Spinal cord (tissue), 10 donors: ENCODE data around the gene TGFBRAP1. TPM values are rescaled to one million over a fixed set of nuclear protein-coding genes. Genes with fewer than 3 reads are reported as not detected.

Experiments used
- DNase-seq, 6 donors: peaks; one replicate each; pipeline versions ENCODE4 v3.0.0 to v3.0.0-alpha.2; 2013 to 2015; ENCODE audit warnings: low spot score in 6 of 6, low read depth in 4 of 6
- H3K27ac ChIP-seq: one replicate; pipeline ENCODE4 v1.5.1; 2013; ENCODE audit warnings: low read depth, low read length, control low read depth
- H3K27me3 ChIP-seq: one replicate; pipeline ENCODE4 v1.6.1; 2013; ENCODE audit warnings: low read length; ENCODE audit not compliant: control insufficient read depth, insufficient read depth
- H3K36me3 ChIP-seq: one replicate; pipeline ENCODE4 v1.6.1; 2013; ENCODE audit warnings: low read length; ENCODE audit not compliant: control insufficient read depth, insufficient read depth
- H3K4me1 ChIP-seq: one replicate; pipeline ENCODE4 v1.6.1; 2013; ENCODE audit warnings: low read length; ENCODE audit not compliant: control insufficient read depth, insufficient read depth
- H3K4me3 ChIP-seq: one replicate; pipeline ENCODE4 v1.5.1; 2013; ENCODE audit warnings: low read depth, low read length, control low read depth
- H3K9me3 ChIP-seq: one replicate; pipeline ENCODE4 v1.6.1; 2013; ENCODE audit warnings: low read length; ENCODE audit not compliant: control insufficient read depth, insufficient read depth
- WGBS: methylation state at CpG from one replicate; pipeline ENCODE4 v1.1.5; 2013; ENCODE audit warnings: missing lambda C conversion rate; ENCODE audit not compliant: insufficient coverage; 5-methylcytosine and 5-hydroxymethylcytosine counted together
- polyA plus RNA-seq, 2 donors: library from polyadenylated mRNA; unstranded; fragments of 120-200 nt; gene quantifications; one replicate each; pipeline ENCODE4 v1.2.1, GENCODE V29; 2013; ENCODE audit not compliant: insufficient read length in 2 of 2
- total RNA-seq, 2 donors: library from RNA; depleted of rRNA in 1 of 2; stranded (reverse); fragments of 120-200 nt in 1 of 2; fragments of >200 nt in 1 of 2; gene quantifications; one replicate each; pipeline versions ENCODE4 v1.2.3 to v1.2.4, GENCODE V29; 2013 to 2014
- donor health status: healthy.

Gene TGFBRAP1
- total and polyA plus RNA-seq, 4 donors: 14.7 to 18.9 (median 17.8) TPM

DNA sequence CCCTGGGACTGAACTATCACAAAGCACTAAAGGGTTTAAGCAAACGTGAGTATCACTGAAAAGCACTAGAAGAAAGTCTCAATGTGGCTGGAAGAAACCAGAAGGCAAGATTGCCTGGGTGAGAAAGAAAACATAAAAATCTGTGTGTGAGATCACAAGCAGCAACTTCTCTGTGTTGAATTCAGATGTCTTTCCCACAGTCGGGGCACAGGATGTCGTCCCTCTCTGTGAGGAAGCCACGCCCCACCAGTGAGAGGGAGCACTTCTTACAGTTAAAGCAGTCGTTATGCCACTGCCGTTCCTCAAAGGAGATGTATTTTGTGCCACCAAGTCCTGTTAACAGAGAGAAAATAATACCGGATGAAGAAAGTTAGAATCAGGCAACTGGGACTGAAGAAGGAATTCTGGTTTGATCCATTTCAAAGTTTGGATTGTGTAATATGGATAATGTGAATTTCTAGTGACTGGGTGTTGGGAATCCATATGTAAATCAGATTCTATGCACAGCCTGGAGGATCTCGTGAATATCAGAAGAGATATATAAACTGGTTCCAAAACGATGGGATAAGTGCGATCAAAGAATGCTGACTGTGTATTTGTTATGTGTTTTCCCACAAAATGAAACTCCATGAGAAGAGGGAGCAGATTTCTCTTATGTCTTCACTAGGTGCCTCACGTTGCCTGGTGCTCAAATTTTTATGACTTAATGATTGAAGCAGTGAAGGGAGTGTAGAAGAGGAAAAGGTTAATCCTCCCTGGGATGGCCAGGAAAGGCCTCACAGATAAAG, 31.8 kb upstream of the TGFBRAP1 start:
- Histone ChIP-seq H3K9me3 (peaks cover under 1% of the 10 kb centered on the region), H3K36me3 (peaks cover 9% of the 10 kb centered on the region), H3K27me3 (no peaks in the 10 kb centered on the region), H3K4me1 (peaks cover 7% of the 10 kb centered on the region), H3K4me3 (no peak overlapping the region), H3K27ac (no peak overlapping the region)
- 79% methylated on average over 11 of the region's 11 CpGs for WGBS
- no peak for DNase-seq

DNA sequence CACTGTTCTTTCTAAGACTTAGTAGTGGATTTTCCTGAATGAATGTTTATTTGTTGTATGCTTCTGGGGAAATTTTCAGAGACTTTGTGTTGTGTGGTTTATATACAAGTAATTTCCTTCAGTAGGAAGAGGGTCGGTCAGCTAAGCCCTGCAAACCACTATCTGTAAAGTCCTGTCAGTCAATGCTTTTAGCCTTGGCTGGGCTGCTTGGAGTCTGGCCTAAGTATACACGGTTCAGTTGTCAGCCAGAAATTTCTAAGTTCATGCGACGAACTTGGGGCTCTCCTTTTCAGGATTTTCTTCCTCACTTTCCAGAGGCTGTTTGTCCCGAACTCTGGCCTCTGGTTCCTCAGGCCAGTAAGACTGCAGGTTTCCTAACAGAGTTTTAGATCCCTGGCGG, 29.1 kb upstream of the TGFBRAP1 start:
- no peak for DNase-seq
- Histone ChIP-seq H3K9me3 (peaks cover 2% of the 10 kb centered on the region), H3K27ac (no peak overlapping the region), H3K36me3 (peaks cover 17% of the 10 kb centered on the region), H3K27me3 (no peaks in the 10 kb centered on the region), H3K4me1 (peaks cover 6% of the 10 kb centered on the region), H3K4me3 (no peak overlapping the region)
- 85% methylated on average over 6 of the region's 6 CpGs for WGBS

DNA sequence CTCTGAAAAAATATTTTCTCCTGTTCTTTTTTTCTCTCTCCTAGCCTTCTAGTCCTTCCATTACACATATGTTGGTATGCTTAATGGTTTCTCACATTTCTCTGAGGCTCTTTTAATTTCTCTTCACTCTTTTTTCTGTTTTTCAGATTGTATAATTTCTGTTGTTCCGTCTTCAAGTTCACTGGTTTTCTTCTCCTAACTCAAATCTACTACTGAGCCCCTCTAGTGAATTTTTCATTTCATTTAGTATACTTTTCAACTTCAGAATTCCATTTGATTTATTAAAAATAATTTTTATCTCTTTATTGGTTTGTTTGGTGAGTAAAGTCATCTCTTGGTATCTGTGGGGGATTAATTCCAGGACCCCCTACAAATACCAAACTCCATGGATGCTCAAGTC, 27.6 kb upstream of the TGFBRAP1 start:
- H3K4me3 ChIP-seq: no peak overlapping the region
- H3K36me3 ChIP-seq: peaks cover 17% of the 10 kb centered on the region
- no peak for DNase-seq
- H3K9me3 ChIP-seq: peaks cover 2% of the 10 kb centered on the region
- no peak overlapping the region for H3K27ac ChIP-seq
- no peaks in the 10 kb centered on the region for H3K4me1 ChIP-seq
- WGBS: no CpG with 5 or more reads among the region's 1 CpG
- no peaks in the 10 kb centered on the region for H3K27me3 ChIP-seq

DNA sequence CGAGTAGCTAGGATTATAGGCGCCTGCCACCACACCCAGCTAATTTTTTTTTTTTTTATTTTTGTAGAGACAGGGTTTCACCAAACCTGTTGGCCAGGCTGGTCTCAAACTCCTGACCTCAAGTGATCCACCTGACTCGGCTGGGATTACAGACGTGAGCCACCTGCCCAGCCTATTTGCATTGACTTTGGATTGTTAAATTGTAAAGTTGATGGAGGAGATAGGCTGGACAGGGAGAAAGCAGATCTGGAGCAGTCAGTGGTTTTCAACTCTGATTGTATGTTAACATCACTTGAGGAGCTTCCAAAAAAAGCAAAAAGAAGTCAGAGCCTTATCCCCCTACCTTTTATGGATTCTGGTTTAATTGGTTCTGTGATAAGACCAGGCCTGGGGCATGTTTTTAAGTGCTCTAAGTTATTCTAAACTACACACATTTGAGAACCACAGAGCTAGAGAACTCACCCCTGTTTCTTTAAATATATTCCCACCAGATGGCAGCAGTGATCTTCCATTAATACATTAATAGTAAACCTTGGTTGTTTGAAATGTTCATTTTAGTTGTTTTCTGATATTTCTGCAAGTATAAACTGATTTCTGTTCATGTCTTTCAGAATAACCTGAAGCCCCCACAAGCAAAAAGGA, 15.3 kb upstream of the TGFBRAP1 start:
- Histone ChIP-seq H3K4me3 (no peak overlapping the region), H3K27me3 (no peaks in the 10 kb centered on the region), H3K4me1 (no peaks in the 10 kb centered on the region), H3K27ac (no peak overlapping the region), H3K9me3 (no peaks in the 10 kb centered on the region), H3K36me3 (peaks cover 15% of the 10 kb centered on the region)
- 89% methylated on average over 2 of the region's 4 CpGs for WGBS
- peak in 2 of 6 donors; percentile 68 to 84 for DNase-seq

- WGBS: no CpG with 5 or more reads among the region's 4 CpGs
Measured at GRCh38 chr2:105339414-105339813, 9.9 kb upstream of the TGFBRAP1 start.

GRCh38 chr2:105338020-105338385, 8.5 kb upstream of the TGFBRAP1 start:
- Histone ChIP-seq H3K4me3 (peak overlapping the region; percentile 95), H3K27ac (peak overlapping the region; percentile 97), H3K4me1 (peaks cover 12% of the 10 kb centered on the region), H3K27me3 (no peaks in the 10 kb centered on the region), H3K36me3 (peaks cover 6% of the 10 kb centered on the region), H3K9me3 (no peaks in the 10 kb centered on the region)
- no peak for DNase-seq
- 0% methylated on average over 2 of the region's 5 CpGs for WGBS

More at GRCh38 chr2:105339414-105339813, 9.9 kb upstream of the TGFBRAP1 start:
- peaks cover 12% of the 10 kb centered on the region for H3K4me1 ChIP-seq
- no peak overlapping the region for H3K4me3 ChIP-seq
- H3K27ac ChIP-seq: no peak overlapping the region
- no peaks in the 10 kb centered on the region for H3K9me3 ChIP-seq
- no peak for DNase-seq
- peaks cover 4% of the 10 kb centered on the region for H3K36me3 ChIP-seq
- H3K27me3 ChIP-seq: no peaks in the 10 kb centered on the region

DNA sequence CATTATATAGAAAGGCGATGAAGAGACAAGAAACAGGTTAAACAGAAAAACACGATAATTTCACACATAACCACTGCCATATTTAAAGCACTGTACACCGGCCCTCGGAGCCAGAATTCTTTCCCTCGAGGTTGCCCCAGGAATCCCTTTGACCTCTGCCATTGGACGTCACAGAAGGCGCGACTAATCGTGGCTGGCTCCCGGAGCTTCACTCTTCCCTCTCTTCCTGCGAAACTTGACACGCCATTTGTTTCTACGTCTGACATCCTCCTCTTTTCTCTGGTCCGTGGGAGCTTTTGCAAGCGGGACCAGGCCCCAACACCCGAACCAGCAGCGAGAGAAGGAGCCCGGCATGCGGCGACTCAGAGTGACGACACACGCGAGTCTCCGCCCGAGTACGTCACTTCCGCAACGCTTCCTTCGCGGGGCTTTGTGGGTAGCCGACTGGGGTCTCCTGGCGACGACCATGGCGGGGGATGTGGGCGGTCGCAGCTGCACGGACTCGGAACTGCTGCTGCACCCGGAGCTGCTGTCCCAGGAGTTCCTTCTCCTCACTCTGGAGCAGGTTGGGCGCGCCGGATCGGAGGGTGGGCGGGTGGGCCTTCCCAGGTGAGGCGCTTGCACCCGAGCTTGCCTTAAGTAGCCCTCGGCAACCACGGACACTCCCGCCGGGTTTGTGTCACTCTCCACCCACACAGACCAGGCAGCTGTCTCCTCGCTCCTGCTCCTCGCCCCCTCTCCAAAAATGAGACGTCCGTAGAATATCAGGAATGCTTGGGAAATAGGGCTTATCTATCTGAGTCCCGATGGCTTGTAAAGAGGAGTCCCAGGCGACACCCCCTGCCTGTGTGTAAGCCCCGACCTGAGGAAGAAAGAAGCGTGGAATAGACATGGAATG, 7.8 kb upstream of the TGFBRAP1 start, which contains the start of gene C2orf49:
C2orf49 (plus strand) TSS at position 419 of the 898 bp plus-strand sequence; CDS start at position 467, 48 bp downstream.
- peak within 1 kb of the TSS; percentile 97 for H3K27ac ChIP-seq
- no peaks in the 10 kb centered on the region for H3K27me3 ChIP-seq
- H3K4me3 ChIP-seq: peak within 1 kb of the TSS; percentile 95
- H3K36me3 ChIP-seq: peaks cover 6% of the 10 kb centered on the region
- H3K4me1 ChIP-seq: peaks cover 12% of the 10 kb centered on the region
- H3K9me3 ChIP-seq: no peaks in the 10 kb centered on the region
- DNase-seq: peak; percentile 89 to 98 (median 94)
- WGBS: under 1% methylated on average over 47 of the region's 58 CpGs

- no peaks in the 10 kb centered on the region for H3K27me3 ChIP-seq
- peak overlapping the region; percentile 97 for H3K27ac ChIP-seq
- H3K9me3 ChIP-seq: no peaks in the 10 kb centered on the region
- no peak for DNase-seq
- H3K36me3 ChIP-seq: peaks cover 3% of the 10 kb centered on the region
- WGBS: no CpG with 5 or more reads among the region's 7 CpGs
- peaks cover 12% of the 10 kb centered on the region for H3K4me1 ChIP-seq
- peak overlapping the region; percentile 95 for H3K4me3 ChIP-seq
Measured at GRCh38 chr2:105336786-105337121, 7.2 kb upstream of the TGFBRAP1 start.

DNA sequence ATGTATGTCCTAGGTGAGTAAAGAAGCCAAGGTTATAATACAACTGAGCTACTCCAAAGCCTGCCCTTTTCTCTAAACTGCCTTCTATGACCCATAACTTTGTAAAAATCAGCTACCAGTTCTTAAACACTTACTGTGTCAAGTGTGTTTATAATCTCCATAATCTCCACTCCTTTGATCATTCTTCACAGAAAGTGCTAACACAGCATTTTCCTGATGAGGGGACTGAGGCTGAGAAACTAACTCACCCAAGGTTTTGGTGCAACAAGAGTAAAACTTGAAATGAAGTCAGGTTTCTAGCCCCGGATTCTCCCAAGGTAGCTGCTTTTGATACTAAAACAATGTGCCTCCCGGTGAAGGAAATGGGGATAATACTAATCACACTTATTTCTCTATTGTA, 5.9 kb upstream of the TGFBRAP1 start:
- Histone ChIP-seq H3K27ac (no peak overlapping the region), H3K9me3 (no peaks in the 10 kb centered on the region), H3K4me1 (peaks cover 12% of the 10 kb centered on the region), H3K27me3 (no peaks in the 10 kb centered on the region), H3K36me3 (peaks cover 2% of the 10 kb centered on the region), H3K4me3 (no peak overlapping the region)
- WGBS: no CpG with 5 or more reads among the region's 2 CpGs
- DNase-seq: no peak
